MM.1S (cell line): ENCODE measurements around the gene CAPN15.

ENCODE experiments used
- CTCF ChIP-seq: fragments of 300-600 bp; sonication (generic); IDR thresholded peaks from 2 replicates; pipeline ENCODE4 v1.5.1; 2016; ENCODE audit warnings: antibody characterized with exemption, low read length, mixed read lengths
- EZH2 ChIP-seq: fragments of 300-600 bp; sonication (generic); optimal IDR thresholded peaks from 2 replicates; pipeline ENCODE3; 2017; ENCODE audit warnings: low read depth, mild to moderate bottlenecking, antibody characterized with exemption, low read length, mixed read lengths
- EZH2phosphoT487 ChIP-seq: fragments of 300-600 bp; sonication (generic); IDR thresholded peaks from 2 replicates; pipeline ENCODE4 v1.6.1; 2018; ENCODE audit warnings: antibody characterized with exemption, low read length

GRCh38 chr16:586047-586644 lies 58.6 kb downstream of the CAPN15 start:
- TF ChIP-seq CTCF (no peak), EZH2phosphoT487 (no peak), EZH2 (no peak)
